Fibroblast of villous mesenchyme (primary cell): ENCODE results near the gene TNRC6C. TPM values are rescaled to one million over a fixed set of nuclear protein-coding genes. Genes with fewer than 3 reads are reported as not detected.

Experiments used
- DNase-seq: peaks from one replicate; pipeline ENCODE4 v3.0.0-alpha.2; 2010; ENCODE audit warnings: low read depth
- H3K4me3 ChIP-seq: 2 replicates; pipeline ENCODE4 v1.5.1; 2011; ENCODE audit warnings: low read depth, mild to moderate bottlenecking, low read length
- CTCF ChIP-seq: IDR thresholded peaks from 2 replicates; pipeline ENCODE4 v1.5.1; 2012; ENCODE audit warnings: low read depth, mild to moderate bottlenecking, low read length; ENCODE audit not compliant: insufficient read depth
- total RNA-seq: library from RNA; depleted of rRNA; stranded (reverse); fragments of >200 nt; gene quantifications from 2 replicates; pipeline ENCODE4 v1.2.3, GENCODE V29; 2012

Gene TNRC6C
- total RNA-seq, 1 donor = 4.3 TPM

DNA sequence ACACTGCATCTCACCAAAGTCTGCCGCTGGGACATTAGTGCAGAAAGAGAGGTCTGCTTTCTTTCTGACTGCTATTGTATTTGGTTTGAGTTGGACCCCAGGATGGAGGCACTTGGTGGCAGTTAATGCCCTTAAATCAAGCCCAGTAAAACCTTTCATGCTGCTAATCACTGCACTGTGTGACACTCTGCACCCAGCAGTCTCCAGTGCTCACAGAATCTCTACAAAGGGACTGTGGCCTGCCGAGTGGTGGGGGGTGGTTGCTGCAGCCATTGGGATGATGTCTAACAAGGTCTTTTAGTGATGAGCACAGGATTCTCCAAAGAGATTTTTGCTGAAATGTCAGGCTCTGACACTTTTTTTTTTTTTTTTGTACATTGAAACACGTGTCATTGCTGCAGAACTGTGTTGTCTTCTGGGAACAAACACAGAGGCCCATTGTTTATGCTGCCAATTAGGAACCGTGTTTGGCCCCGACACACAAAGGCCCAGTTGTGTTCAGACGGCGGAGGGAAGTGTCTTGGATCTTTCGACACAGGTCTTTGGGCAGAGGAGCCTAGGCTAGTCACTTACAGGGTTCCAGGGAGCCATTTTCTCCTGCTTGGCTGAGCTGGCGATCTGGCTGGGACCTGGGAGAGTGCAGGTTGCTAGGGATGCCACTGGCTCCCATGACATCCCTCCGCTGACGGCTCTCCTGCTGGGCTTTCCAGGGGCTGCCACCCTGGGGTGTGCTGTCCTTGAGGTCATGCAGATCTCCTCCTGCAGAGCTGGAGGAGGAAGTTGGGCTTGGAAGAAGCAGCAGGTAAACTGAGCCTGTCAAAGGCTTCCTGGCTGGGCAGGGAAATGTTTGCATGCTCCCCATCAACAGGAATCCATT lies 16.2 kb upstream of the TNRC6C start:
- DNase-seq = no peak
- no peak for TF ChIP-seq CTCF
- H3K4me3 ChIP-seq = no peak overlapping the region

GRCh38 chr17:77943971-77944370 lies 14.5 kb upstream of the TNRC6C start:
- no peak overlapping the region for H3K4me3 ChIP-seq
- TF ChIP-seq CTCF = no peak
- DNase-seq = no peak

DNA sequence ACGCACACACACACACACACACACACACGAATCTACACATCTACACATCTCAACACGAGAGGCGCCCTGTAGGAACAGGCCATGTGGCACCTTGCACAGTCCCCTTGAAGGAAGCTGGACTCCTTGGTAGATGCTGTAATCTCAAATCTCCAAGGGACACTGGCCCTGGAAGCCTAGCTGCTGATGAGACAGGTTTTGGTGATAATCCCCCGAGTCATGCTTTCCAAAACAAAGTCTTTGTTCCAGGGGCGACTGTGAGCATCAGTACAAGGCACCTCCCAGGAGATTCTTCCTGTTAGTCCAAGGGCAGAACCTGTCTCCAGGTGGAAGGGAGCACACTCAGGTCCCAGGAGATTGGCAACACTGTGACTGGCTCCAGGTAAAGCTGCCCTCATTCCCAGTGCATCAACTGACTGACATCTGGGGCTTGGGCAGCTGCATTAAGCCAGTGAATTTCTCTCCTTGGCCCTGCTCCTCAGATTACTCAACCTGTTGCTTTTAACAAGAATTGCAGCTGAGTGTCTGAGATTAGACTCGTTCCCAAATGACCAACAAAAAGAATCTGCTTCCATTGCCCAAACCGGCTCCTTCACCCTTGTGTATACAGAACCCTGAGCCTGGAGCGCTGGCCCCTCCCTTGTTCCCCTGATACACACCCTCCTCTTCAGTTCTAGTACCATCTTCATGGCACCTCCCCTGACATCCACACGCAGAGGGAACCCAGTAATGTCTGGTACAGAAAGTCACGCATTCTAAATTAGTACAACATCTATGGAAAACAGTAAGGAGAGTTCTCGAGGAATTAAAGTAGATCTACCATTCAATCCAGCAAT lies 13.9 kb upstream of the TNRC6C start:
- no peak for TF ChIP-seq CTCF
- no peak overlapping the region for H3K4me3 ChIP-seq
- DNase-seq = no peak

DNA sequence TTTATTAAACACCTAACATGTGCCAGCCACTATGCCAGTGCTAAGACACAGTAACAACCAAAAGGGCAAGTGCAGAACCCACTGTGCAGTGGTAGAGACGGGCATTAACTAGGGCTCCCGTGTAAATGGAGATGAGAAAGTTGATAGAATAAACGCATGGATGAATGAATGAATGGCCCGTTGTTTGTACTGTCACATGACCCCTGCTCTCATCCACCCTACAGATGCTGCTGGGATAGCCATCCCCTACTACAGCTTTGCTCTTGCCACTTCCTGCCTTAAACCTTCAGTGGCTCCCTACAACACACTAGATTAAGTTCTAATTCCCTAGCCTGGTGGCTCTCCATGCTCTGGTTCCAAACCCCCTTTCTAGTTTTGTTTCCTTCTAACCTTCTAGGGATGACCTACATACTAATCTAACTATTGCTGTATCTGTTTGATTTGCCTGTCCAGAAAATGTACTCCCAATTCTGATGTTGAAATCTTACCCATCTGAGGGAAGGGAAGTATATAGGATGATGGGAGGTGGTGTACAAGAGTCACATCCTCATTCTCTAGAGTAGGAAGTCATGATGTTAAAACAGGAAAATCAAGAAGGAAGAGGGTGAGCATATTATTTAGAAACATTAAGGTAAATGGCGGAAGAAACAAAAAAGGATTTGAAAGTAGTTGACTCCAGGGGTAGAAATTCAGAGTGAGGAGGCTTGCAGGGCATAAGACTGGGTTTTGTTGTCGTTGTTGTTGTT lies 11.4 kb upstream of the TNRC6C start:
- TF ChIP-seq CTCF = no peak
- no peak overlapping the region for H3K4me3 ChIP-seq
- no peak for DNase-seq

GRCh38 chr17:77948690-77949114 lies 9.8 kb upstream of the TNRC6C start:
- no peak overlapping the region for H3K4me3 ChIP-seq
- TF ChIP-seq CTCF = no peak
- peak; percentile 56 for DNase-seq

DNA sequence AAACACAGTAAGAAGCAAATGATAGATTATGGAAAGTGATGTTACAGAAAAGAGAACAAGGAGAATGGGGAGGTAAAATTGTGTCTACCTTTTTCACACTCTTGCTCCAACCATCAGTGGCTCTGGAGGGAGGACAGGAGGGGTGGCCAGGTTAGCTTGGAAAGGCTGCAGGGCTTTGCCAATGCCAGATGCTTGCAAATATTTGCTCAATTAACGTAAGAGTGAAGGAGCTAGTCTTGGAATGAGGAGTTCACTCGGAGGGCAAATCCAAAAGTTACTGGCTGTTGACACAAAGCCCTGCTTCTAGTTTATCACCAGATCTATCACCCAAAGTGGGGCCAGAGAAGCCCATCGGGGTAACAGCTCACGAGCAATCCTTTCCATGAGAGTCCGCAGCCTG lies 7.4 kb upstream of the TNRC6C start:
- no peak for TF ChIP-seq CTCF
- no peak overlapping the region for H3K4me3 ChIP-seq

More for the DNA sequence above, 7.4 kb upstream of the TNRC6C start:
- DNase-seq = no peak
